Endothelial cell of umbilical vein (primary cell): Measurements from ENCODE around the gene PSMC1. TPM values are rescaled to one million over a fixed set of nuclear protein-coding genes. Genes with fewer than 3 reads are reported as not detected.

Experiments used
- BruUV-seq: library from RNA; stranded (reverse); fragments of 400-500 nt; replicated peaks from 2 replicates; lab custom pipeline; 2021; lab: Mats Ljungman, UMichigan
- CTCF ChIA-PET: fragments of 300-600, 350-600 bp; sonication (Branson Sonifier 250); formaldehyde crosslinking; loops from one replicate; lab custom pipeline; 2021; ENCODE audit warnings: antibody characterized with exemption, inconsistent platforms; lab: Charles Lee
- POLR2A ChIA-PET: fragments of 300-600, 350-600 bp; sonication (Branson Sonifier 250); formaldehyde crosslinking; loops from one replicate; lab custom pipeline; 2021; ENCODE audit warnings: antibody characterized with exemption, inconsistent platforms; lab: Charles Lee
- DNase-seq: peaks from one replicate; pipeline ENCODE4 v3.0.0-alpha.2; 2011; ENCODE audit warnings: low read depth, low spot score
- FAIRE-seq: peaks from 2 replicates; lab custom pipeline; 2011; peaks lifted over from hg19 to GRCh38; lab: Jason Lieb, UNC
- H2AFZ ChIP-seq: 2 replicates; pipeline ENCODE4 v1.6.0; 2012; ENCODE audit warnings: low read depth, low read length, control low read depth, inconsistent platforms
- H3K27ac ChIP-seq: 2 replicates; pipeline ENCODE4 v1.5.1; 2011; ENCODE audit warnings: low read depth, mild to moderate bottlenecking, control low read depth, low read length, moderate library complexity; ENCODE audit not compliant: insufficient read depth
- H3K27me3 ChIP-seq, 2 experiments: 2 replicates each; pipeline versions ENCODE4 v1.6.0 to v1.6.1; 2011; ENCODE audit warnings: low read length in 2 of 2, mixed read lengths in 1 of 2; ENCODE audit not compliant: control insufficient read depth in 2 of 2, insufficient read depth in 2 of 2
- H3K36me3 ChIP-seq, 2 experiments: 2 replicates in 1 of 2; 3 replicates in 1 of 2; pipeline ENCODE4 v1.5.1; 2011; ENCODE audit warnings: low read length in 2 of 2, mild to moderate bottlenecking in 1 of 2, moderate library complexity in 1 of 2; ENCODE audit not compliant: control insufficient read depth in 2 of 2, insufficient read depth in 2 of 2; ENCODE audit errors: extremely low read depth in 1 of 2
- H3K4me1 ChIP-seq: 3 replicates; pipeline ENCODE4 v1.5.1; 2011; ENCODE audit warnings: mild to moderate bottlenecking, low read length; ENCODE audit not compliant: control insufficient read depth, insufficient read depth; ENCODE audit errors: extremely low read depth
- H3K4me2 ChIP-seq: 2 replicates; pipeline ENCODE4 v1.6.1; 2011; ENCODE audit warnings: low read length, control low read depth, mixed read lengths; ENCODE audit not compliant: insufficient read depth
- H3K4me3 ChIP-seq, 3 experiments: fragments of 200-600 bp in 1 of 3; sonication (generic), shearing (Covaris generic) in 1 of 3; replicated peaks in 1 of 3; 2 replicates each; pipeline ENCODE4 v1.5.1; 2011 to 2016; ENCODE audit warnings: control low read depth in 3 of 3, low read length in 3 of 3, mild to moderate bottlenecking in 2 of 3, inconsistent platforms in 1 of 3, low read depth in 1 of 3, moderate library complexity in 1 of 3; ENCODE audit not compliant: insufficient read depth in 1 of 3
- H3K79me2 ChIP-seq: 2 replicates; pipeline ENCODE4 v1.6.0; 2012; ENCODE audit warnings: low read length, inconsistent platforms; ENCODE audit not compliant: control insufficient read depth, insufficient read depth
- H3K9ac ChIP-seq: replicated peaks from 2 replicates; pipeline ENCODE3; 2011; ENCODE audit warnings: low read length, control low read depth; ENCODE audit not compliant: insufficient read depth; ENCODE audit errors: extremely low read depth
- H3K9me1 ChIP-seq: replicated peaks from 3 replicates; pipeline ENCODE4 v1.6.0; 2011; ENCODE audit warnings: mild to moderate bottlenecking, low read length; ENCODE audit not compliant: control insufficient read depth, insufficient read depth; ENCODE audit errors: extremely low read depth
- H3K9me3 ChIP-seq: replicated peaks from 2 replicates; pipeline ENCODE4 v1.5.1; 2012; ENCODE audit warnings: low read length, inconsistent platforms; ENCODE audit not compliant: control insufficient read depth, insufficient read depth
- H4K20me1 ChIP-seq: replicated peaks from 2 replicates; pipeline ENCODE3; 2011; ENCODE audit warnings: mild to moderate bottlenecking, low read length; ENCODE audit not compliant: control insufficient read depth, insufficient read depth; ENCODE audit errors: extremely low read depth
- CTCF ChIP-seq, 2 donors: IDR thresholded peaks; 1 replicate in 1 of 2; 2 replicates in 1 of 2; pipeline ENCODE4 v1.5.1; 2011; ENCODE audit warnings: low read length in 2 of 2, mild to moderate bottlenecking in 2 of 2, moderate library complexity in 2 of 2, control low read depth in 1 of 2, inconsistent platforms in 1 of 2, low read depth in 1 of 2; ENCODE audit not compliant: insufficient read depth in 1 of 2; ENCODE audit errors: extremely low read depth in 1 of 2
- EZH2 ChIP-seq: IDR thresholded peaks from 2 replicates; pipeline ENCODE4 v1.6.1; 2012; ENCODE audit warnings: borderline replicate concordance, low read depth, mild to moderate bottlenecking, moderate library complexity, low read length, inconsistent platforms; ENCODE audit not compliant: severe bottlenecking
- FOS ChIP-seq: IDR thresholded peaks from 2 replicates; pipeline ENCODE4 v1.6.1; 2011; ENCODE audit warnings: mild to moderate bottlenecking, low read length, moderate library complexity, borderline replicate concordance; ENCODE audit not compliant: insufficient read depth
- GATA2 ChIP-seq: IDR thresholded peaks from 2 replicates; pipeline ENCODE4 v1.7.0; 2011; ENCODE audit warnings: low read depth, mild to moderate bottlenecking, moderate library complexity, mixed read lengths, low read length; ENCODE audit not compliant: insufficient read length, insufficient read depth
- JUN ChIP-seq: IDR thresholded peaks from 2 replicates; pipeline ENCODE4 v1.6.1; 2011; ENCODE audit warnings: borderline replicate concordance, low read depth; ENCODE audit not compliant: insufficient read length, insufficient read depth
- MAX ChIP-seq: IDR thresholded peaks from 2 replicates; pipeline ENCODE4 v1.6.1; 2011; ENCODE audit not compliant: insufficient read depth, insufficient read length
- MYC ChIP-seq: IDR thresholded peaks from one replicate; pipeline ENCODE4 v1.6.1; 2011; ENCODE audit warnings: mild to moderate bottlenecking, low read depth, low read length
- POLR2A ChIP-seq: IDR thresholded peaks from 2 replicates; pipeline ENCODE4 v1.6.1; 2012; ENCODE audit warnings: low read depth, mild to moderate bottlenecking, control low read depth, low read length
- POLR2AphosphoS5 ChIP-seq: IDR thresholded peaks from 2 replicates; pipeline ENCODE4 v1.6.1; 2012; ENCODE audit warnings: low read depth, mild to moderate bottlenecking, control low read depth, low read length, moderate library complexity; ENCODE audit not compliant: insufficient read depth
- dilution Hi-C: fragments of 300-500 bp; cut with MboI; formaldehyde crosslinking; loops from one replicate; pipeline ENCODE4 v1.15.0; 2019; ENCODE audit warnings: low sequenced_read_pairs; ENCODE audit not compliant: extremely low pct_ligation_motif_present
- intact Hi-C: fragments of 100-400 bp; cut with micrococcal nuclease; formaldehyde crosslinking; loops from one replicate; pipeline ENCODE4 v1.10.0; 2022
- polyA plus RNA-seq, 4 experiments: library from polyadenylated mRNA; depleted of rRNA in 3 of 4; stranded (reverse) in 3 of 4; unstranded in 1 of 4; fragments of >200 nt; gene quantifications; 2 replicates each; pipeline versions ENCODE4 v1.2.1 to v1.2.3, GENCODE V29; 2011 to 2012; ENCODE audit warnings: missing spikeins in 1 of 4
- total RNA-seq: library from RNA; stranded (reverse); gene quantifications from 2 replicates; pipeline ENCODE4 v1.2.3, GENCODE V29; 2021

PSMC1 gene
- total and polyA plus RNA-seq, 2 donors (not counting 3 experiments of a cell fraction or from before 2014, with no cell fraction given), result 77.4 to 129 TPM

- Histone ChIP-seq H3K9me3 (no peaks in the 10 kb centered on the region), H3K79me2 (peaks cover 2% of the 10 kb centered on the region), H3K9me1 (no peaks in the 10 kb centered on the region), H2AFZ (no peak overlapping the region), H3K27ac (peak overlapping the region; percentile 87), H3K36me3 (peaks cover 22 to 23% of the 10 kb centered on the region in 2 experiments), H3K4me2 (peak overlapping the region; percentile 41), H3K9ac (peak overlapping the region; percentile 43), H3K27me3 (no peaks in the 10 kb centered on the region), H3K4me3 (no peak overlapping the region), H3K4me1 (peaks cover 34% of the 10 kb centered on the region), H4K20me1 (no peaks in the 10 kb centered on the region)
- peak; percentile 89 for DNase-seq
- ChIA-PET CTCF (interaction anchor here (0.6 to 2.2 kb wide), 5 partner anchors 10 to 483 kb away, joined by 3 to 9 read pairs (median 5); partner anchors contain the start of gene PSMC1), POLR2A (no interaction called here)
- intact Hi-C loops (no loop called here), dilution Hi-C loops (no loop called here)
- peak; percentile 100 for FAIRE-seq
- TF ChIP-seq JUN, result peak; percentile 8
- TF ChIP-seq POLR2AphosphoS5, result peak; percentile 62
- no peak for TF ChIP-seq GATA2
- TF ChIP-seq POLR2A, result peak; percentile 79
- no peak for TF ChIP-seq MYC
- TF ChIP-seq CTCF (IDR thresholded peaks at IDR 0.05; ENCODE audit: extremely low read depth in 1 of 2, insufficient read depth in 1 of 2, low read depth in 1 of 2, low read length in 2 of 2), result no peak
- no peak for TF ChIP-seq EZH2
- TF ChIP-seq MAX, result no peak
- TF ChIP-seq FOS, result peak; percentile 81
- TSS peak; percentile 22 for BruUV-seq
Measured at GRCh38 chr14:90274808-90275457, 18.6 kb downstream of the PSMC1 start.
